ENCODE measurements around the gene TMC6.
"Not testable (repeated sequence)": the region's sequence is repeated elsewhere in the genome, so short reads cannot be mapped to it uniquely, and the experiment has no call there.

The TMC6 gene

DNA sequence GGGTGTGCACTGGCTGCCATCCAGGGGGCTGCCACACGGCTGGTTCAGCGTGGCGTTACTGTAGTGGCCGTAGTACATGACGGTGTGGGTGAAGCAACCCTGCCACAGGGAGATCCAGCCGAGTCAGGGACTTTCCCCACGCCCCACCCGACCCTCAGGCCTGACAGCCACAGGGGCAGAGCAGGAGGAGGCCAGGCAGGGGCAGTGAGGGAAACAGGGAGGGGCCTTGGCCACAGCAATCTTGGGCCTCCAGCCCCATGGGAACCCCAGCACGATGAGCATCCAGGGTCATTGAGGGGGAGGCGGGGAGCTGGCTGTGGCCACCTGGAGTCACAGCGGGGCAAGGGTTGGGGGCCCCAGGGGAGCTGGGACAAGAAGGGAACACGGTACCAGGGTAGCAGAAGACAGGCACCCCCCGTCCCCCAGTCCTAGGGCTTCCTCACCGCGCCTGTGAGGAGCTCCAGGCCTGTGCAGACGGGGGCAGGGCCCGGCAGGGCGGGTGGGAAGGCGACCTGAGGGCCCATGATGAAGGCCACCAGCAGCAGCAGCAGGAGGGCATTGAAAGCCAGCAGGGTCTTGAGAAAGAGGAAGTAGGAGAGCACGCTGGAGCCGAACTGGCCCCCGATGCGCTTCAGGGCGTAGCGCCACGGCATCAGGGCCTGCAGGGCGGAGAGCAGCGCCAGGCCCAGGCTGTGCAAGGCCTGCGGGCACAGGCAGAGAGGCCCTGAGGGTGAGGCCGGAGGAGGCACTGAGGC, 4.3 kb downstream of the TMC6 start:
- no peak for DNase-seq

DNA sequence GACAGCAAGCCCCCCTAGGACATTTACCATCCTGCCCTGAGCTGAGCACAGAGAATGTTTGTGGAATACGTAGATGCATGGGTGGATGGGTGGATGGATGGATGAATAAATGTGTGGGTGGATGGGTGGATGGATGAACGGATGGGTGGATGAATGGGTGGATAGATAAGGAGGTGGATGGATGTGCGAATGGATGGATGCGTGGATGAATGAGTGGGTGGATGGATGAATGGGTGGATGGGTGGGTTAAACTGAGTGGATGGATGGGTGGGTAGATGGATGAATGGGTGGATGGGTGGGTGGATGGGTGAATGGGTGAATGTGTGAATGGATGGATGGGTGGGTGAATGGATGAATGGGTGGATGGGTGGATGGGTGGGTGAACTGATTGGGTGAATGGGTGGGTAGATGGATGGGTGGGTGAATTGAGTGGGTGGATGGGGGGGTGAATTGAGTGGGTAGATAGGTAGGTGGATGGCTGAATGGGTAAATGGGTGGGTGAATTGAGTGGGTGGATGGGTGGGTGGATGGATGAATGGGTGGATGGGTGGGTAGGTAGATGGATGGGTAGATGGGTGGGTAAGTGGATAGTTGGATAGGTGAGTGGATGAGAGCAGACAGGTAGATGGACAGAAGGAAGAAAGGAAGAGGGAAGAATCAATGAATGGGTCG, 5.2 kb downstream of the TMC6 start:
- no peak for DNase-seq

DNA sequence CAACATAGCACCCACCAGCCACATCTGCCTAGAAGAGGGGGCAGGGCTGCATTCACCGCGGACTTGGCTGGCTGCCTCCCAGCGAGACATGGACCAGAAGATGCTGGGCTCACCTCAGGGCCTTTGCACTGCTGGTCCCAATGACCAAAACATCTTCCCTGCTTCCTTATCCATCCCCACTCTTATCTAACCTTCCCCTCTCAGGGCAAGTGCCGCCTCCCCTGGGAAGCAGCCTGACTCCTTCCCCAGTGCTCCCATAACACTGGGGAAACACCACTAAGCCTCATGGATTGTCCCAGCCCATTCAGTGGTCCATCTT, 5.7 kb downstream of the TMC6 start:
- DNase-seq, result no peak

DNA sequence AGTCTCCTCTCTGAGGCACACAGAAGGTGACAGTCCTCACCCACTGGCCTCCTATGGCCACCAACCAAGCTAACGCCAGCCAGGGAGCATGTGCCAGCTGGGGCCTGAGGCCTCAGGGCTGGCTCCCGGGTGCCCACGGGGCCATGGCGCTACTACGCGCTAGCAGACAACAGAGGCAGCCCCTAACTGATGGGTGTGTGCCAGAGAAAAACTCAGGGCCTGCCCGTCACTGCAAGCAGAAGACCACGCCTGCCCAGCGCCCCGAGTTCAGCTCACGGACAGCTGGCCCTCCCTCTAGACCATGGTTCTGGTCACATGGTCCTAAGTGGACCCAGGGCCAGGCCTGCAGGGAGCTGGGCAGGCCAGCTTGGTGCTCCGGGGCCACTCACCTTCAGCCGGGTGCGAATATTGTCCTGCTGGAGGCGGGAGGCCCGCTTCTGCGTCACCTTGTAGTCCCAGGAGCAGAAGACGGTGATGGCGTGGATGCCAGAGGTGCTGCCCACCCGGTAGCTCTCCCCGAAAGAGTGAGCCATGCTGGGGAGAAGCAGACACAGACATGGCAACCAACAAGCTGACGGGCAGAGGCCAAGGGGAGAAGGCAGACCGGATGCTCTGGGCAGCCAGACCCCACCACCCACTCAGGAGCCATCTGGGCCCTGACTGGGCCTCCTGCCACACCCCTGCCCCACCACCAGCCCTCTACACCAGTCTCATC, 6.2 kb downstream of the TMC6 start:
- DNase-seq, result peak in 1 of 51 donors; percentile 35

DNA sequence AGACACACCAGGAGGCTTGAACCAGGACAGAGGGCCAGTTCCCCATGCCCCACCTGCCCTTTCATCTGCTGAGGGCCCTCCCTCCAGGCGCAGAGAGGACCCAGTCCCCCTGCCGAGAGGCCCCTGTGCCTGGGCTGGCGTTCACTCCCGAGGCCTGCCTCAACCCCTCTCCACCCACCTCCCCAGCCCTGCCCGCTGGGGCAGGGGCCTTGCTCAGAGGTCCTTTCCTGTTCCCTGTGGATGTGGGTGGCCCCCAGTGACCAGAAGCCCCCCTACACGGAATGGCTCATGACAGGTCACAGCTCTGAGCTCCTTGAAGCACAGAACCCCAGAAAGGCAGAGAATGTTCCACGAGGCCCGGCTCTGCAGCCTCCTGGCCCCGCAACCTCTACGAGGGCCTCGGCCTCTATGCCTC, 6.7 kb downstream of the TMC6 start:
- DNase-seq, result no peak

DNA sequence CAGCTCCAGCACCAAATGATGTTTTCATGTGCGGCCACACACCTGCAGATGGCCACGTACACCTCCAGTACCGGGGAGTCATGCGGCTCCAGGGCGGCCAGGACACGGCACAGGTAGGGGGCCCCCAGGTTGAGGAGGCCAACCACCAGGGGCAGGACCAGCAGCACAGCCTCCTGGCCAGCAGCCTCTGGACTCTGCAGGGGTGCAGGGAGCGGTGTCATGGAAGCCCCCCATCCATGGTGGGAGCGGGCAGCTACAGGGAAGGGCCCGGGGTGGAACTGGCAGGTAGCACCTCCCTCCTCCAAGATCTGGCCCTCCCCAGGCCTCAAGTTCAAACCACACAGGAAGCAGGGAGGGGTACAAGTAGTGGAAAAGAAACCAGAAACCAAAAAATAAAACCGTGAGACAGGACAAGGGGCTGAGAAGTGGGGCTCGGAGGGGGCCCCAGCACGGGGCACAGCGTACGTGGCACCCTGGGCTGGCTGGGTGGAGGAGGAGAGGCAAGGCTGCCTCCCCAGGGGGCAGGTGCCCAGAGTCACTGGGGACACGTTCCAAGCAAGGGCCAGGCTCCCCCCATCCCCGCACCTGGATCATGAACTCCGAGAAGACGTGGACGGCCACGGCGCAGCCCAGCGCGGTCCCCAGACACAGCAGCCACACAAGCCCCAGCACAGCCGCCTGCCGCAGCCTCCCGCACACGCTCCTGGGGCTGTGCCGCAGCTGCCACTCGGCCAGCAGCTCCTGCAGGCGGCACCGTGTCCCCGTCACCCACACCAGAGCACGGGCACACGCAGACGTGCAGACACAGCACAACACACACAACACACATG, 7.4 kb downstream of the TMC6 start:
- DNase-seq, result no peak

DNA sequence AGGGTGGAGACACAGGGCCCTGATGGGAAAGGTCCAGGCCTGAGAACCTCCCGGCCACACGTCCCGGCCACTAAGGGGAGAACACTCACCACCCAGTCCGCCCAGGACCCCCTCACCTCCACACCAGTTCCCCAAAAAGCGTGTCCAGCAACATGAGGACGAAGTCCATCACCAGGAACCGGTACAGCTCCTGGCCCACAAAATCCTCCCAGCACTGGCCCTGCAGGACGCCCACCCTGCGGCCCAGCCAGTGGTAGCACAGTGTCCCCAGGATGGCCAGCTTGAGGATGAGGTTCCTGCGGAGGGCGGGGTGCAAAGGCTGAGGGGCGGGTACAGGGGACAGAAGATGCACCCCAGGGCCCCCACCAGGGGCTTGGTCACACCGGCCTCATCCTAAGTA, 8.0 kb downstream of the TMC6 start:
- no peak for DNase-seq

DNA sequence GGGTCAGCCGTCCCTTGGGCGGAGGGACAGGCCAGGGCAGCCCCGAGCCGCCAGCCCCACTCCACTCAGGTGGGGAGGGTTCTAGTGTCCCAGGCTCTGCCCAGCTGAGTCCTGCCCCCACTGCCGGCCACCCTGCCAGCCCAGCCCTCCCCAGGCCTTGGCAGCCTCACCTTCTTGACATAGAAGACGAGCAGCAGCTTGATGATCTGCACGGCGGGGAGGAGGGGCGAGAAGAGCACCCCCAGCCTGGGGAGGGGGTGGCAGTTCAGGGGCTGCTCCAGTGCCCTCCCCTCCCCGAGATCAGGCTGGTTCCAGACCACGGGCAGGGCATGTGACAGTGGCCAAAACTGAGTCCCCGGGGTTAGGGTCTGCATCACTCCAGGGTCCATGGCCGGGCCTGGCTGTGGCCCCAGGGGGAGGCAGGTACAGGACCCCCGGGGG, 9.7 kb downstream of the TMC6 start:
- DNase-seq, result no peak

DNA sequence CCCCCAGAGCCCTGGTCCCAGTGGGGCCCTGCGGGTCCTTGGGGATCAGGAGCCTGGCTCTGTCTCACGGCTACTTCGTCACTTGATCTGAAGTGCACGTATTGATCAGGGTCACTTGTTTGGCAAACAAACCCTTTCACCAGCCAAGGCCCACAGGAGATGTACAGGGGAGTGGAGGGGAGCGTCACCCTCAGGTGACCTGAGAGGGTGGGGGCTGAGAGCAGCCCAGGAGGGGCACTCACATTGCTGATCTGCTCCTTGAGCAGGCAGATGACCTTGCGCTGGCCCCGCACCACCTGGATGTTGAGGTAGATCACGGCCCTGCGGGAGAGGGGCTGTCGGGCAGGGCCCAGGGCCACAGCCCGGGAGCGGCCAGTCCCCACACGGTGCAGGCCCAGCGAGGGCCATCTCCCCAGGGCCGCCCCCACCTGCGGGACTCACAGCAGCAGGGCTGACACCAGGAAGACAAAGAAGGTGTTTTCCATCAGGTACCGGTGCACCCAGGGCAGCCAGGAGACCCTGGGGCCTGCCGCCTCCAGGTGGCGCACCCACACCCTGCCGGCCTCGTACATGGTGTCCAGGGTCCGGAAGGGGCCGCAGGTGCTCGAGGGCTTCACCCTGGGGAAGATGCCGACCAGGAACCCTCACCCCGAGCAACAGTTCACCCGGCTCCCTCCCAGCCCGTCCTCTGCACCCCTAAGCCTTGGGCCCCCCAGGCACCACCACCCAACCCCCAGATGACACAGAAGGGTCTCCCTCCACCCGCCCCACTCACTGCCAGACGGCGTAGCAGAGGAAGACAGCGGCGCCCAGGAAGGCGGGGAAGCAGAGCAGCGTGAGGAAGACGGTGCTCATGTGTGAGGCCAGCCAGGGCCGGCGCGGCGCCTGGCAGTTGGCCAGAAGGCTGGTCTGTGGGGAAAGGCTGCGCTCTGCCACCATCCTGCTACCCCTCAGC, 11.3 kb downstream of the TMC6 start:
- peak in 28 of 51 donors; percentile 12 to 72 (median 40) for DNase-seq

DNA sequence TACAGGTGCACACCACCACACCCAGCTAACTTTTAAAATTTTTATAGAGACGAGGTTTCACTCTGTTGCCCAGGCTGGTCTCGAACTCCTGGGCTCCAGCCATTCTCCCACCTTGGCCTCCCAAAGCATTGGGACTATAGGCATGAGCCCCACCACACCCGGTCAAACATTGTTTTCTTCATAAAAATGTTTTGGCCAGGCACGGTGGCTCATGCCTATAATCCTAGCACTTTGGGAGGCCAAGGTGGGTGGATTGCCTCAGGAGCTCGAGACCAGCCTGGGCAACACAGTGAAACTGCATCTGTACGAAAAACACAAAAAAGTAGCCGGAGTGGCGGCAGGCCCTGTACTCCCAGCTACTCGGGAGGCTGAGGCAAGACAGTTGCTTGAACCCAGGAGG, 12.1 kb downstream of the TMC6 start:
- DNase-seq, result no peak

DNA sequence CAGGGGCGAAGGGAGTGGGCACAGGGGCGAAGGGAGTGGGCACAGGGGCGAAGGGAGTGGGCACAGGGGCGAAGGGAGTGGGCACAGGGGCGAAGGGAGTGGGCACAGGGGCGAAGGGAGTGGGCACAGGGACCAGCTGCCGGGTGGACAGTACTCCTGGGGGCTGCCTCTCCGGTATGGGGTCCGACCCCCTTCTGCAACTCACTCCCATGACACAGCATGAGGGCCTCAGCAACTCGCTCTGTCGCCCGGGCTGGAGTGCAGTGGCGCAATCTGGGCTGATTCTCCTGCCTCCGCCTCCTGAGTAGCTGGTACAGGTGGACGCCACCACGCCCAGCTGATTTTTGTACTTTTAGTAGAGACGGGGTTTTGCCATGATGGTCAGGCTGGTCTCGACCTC, 12.8 kb downstream of the TMC6 start:
- not testable (repeated sequence) for DNase-seq

DNA sequence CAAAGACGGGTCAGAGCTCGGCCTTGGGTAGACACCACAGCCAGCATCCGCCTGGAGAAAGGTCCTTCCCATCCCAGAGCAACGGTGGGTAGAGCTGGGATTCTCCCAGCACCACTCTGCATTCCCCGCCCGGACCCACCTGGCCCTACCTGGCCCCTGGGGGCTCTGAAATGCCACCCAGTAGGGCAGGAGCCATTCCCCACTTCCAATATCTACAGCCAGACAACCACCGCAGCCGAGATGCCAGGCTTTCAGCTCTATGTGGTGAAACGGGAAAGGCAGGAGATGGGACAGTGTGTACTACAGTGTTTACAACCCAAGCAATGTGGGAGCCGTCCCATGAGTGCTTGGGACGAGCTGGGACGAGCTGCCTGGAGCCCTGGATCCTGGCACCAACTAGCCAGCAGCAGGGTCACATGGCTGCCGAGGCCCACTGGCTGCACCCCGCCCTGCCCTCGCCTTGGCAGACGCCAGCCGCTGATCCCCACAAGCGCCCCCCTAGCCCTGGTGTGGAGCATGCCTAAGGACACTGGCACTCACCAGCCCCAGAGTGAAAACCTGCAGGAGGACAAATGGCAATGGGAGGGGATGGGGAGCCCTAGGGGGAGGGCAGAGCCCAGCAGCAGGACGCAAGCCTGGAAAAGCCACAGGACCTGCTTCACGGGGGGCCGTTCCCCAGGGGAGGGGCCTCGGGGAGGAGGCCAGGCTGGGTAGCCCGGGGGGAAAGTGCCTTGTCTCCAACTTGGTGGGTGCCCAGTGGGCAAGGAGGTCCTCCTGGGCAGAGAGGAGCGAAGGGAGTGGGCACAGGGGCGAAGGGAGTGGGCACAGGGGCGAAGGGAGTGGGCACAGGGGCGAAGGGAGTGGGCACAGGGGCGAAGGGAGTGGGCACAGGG, 13.5 kb downstream of the TMC6 start:
- DNase-seq, result peak in 47 of 51 donors; percentile 41 to 97 (median 85)

DNA sequence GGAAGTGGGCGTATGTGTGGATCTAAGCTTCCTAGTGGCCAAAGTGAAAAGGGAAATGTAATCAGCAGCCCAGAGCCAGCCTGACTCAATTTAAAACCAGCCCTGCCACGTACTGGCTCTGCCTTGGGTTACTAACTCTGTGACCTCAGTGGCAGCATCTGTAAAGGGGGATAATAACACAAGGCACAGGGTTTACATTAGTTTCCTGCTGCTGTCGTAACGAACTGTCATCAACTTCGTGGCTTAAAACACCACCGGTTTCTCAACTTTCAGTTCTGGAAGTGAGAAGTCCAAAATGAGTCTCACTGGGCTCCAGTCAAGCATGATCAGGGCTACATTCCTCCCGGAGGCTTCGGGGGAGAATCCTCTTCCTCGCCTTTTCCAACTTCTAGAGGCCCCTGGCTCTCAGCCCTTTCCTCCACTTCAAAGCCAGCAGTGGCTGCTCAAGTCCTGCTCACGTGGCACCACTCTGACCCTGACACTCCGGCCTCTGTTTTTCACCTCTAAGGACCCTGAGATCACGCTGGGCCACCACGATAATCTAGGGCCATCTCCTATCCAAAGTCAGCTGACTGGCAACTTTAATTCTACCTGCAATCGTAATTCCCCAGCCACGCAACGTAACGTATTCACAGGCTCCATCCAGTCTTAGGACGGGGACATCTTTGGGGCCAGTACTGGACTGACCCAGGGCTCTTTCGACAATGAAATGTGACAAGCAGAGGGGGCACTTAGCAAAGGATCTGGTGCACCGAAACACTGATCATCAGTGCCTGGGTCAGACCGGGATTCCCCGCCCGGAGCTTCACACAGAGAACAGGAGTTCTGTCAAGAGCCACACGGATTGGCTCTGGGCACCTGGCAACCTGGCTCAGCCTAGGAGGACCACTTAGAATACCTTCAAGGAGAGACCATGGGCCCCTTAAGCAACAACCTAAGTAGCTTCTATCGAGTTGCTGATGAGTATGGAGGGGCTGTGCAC, 14.5 kb downstream of the TMC6 start:
- DNase-seq, result no peak

DNA sequence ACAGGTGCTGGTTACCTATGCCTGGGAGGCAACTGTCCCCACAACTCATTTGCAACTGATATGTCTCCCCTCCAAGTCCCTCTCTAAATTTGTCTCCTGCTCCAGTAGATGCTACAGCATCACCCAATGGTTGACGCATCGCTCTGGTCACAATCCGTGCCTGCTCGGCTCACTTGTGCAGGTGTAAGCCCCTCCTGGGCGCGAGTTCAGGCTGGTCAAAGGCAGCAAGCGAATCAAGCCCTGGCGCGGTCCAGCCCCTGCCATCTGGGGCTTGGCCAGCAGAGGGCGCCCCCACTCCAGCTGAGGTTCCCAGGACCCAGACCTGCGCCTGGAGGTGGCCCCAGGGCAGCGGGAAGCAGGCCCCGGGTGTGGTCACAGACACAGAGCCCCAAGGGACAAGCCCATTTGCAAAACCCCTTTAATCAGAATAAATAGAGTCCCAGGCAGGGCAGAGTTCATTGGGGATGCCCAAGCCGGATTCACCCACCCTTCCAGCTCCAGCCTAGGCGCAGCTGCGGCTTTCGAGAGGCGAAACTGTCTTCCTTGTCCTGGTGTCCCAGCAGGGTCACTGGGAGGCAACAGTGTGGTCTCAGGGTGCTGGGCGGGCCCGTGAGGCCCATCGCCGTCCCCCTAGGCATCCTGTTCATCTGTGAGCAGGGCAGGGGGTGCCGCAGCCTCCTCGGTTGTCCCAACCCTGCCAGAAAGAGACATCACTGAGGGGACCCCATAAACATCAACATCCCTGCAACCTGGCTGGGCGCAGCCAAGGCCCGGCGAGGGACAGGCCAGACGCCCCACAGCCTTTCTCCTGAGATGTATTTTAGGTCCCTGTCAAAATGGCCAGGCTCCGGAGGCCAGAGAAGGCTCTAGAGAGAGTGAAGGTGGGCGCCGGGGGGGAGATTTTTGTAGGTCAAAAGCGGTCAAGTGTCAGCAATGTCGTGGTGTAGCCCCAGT, 15.8 kb downstream of the TMC6 start:
- peak in 49 of 51 donors; percentile 27 to 92 (median 66) for DNase-seq

DNA sequence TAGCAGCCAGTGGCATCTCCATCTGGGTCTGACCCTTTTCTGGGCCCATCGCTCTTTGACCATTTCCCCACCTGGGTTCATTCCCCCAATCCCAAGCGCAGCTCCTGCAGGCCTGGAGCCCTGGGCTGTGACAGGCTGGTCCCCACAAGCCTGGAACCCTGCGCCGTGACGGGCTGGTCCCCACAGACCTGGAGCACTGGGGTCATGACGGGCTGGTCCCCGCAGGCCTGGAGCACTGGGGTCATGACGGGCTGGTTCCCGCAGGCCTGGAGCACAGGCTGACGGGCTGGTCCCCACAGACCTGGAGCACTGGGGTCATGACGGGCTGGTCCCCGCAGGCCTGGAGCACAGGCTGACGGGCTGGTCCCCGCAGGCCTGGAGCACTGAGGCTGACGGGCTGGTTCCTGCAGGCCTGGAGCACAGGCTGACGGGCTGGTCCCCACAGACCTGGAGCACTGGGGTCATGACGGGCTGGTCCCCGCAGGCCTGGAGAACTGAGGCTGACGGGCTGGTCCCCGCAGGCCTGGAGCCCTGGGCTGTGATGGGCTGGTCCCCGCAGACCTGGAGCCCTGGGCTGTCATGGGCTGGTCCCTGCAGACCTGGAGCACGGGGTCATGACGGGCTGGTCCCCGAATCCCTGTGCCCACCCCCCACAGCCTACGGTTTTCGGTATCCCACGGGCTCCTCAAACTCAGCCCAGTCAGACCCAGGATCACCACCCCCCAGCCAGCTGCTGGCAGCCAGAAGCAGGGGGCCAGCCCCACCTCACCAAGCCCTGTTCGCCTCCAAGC, 16.6 kb downstream of the TMC6 start:
- no peak for DNase-seq

All from hypothalamus (tissue), 51 donors.